ENCODE data around the gene TDRD12.

TDRD12 gene, protein sequence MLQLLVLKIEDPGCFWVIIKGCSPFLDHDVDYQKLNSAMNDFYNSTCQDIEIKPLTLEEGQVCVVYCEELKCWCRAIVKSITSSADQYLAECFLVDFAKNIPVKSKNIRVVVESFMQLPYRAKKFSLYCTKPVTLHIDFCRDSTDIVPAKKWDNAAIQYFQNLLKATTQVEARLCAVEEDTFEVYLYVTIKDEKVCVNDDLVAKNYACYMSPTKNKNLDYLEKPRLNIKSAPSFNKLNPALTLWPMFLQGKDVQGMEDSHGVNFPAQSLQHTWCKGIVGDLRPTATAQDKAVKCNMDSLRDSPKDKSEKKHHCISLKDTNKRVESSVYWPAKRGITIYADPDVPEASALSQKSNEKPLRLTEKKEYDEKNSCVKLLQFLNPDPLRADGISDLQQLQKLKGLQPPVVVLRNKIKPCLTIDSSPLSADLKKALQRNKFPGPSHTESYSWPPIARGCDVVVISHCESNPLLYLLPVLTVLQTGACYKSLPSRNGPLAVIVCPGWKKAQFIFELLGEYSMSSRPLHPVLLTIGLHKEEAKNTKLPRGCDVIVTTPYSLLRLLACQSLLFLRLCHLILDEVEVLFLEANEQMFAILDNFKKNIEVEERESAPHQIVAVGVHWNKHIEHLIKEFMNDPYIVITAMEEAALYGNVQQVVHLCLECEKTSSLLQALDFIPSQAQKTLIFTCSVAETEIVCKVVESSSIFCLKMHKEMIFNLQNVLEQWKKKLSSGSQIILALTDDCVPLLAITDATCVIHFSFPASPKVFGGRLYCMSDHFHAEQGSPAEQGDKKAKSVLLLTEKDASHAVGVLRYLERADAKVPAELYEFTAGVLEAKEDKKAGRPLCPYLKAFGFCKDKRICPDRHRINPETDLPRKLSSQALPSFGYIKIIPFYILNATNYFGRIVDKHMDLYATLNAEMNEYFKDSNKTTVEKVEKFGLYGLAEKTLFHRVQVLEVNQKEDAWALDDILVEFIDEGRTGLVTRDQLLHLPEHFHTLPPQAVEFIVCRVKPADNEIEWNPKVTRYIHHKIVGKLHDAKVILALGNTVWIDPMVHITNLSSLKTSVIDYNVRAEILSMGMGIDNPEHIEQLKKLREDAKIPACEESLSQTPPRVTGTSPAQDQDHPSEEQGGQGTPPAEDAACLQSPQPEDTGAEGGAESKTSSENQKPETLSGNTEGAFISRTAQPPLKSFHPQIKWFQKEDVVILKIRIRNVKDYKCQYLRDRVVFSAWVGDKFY (N-terminal part only)

DNA sequence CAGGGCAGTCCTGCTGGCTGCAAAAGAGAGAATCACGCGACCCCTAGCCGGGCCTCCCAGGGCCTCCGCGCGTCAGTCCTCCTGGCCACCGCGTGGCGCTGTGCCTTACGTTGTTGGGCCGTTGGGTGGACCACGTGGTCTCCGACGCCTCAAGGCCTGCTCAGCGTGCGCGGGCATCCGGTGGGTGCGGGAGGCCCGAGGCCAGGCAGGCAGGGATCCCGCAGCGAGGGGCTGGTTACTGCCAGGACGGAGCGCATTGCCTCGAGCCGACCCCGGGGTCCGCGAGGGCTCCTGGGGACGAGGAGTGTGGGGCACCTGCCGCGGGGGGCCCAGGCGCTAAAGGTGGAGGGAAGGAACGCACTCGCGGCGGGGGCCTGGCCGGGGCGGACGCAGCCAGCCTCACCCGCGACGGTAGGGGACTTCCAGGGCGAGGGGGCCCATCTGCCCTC is at the start of gene TDRD12:
TDRD12 (plus strand) TSS at position 157 of the 449 bp plus-strand sequence. CDS start 306 bp downstream, outside the sequence.
- no peak for DNase-seq

DNA sequence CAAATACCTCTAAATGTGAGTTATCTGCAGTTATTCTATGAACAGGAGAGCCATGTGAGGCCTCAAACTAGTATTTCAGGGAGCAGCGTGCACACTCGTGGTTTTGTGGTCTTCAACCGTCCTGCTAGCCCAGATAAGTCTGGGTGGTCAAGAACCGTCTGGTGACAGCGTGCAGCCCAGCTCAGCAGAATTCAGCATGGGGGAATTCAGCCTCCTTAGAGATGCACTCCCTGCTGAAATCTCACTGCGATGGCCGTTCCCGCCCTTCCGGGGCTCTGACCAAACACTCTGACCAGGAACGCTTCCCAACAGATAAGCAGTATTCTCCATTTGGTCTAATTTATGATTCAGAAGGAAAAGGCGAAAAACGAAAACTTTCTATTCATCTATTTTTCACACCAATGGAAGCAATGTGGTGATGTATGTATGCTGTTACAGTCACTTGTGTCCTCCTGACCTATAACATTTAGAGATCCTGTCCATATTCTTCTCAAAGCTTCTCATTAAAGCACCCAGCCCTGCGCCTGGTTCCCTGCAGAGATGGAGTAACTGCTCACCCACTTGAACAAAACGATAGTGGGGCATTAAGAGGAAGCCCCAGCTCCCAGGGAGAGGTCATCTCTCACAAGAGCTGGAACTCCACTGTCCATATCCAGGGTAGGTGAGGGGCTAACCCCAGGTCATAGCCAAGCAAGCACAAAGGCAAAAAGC is 47.5 kb upstream of the TDRD12 start:
- no peak for DNase-seq

DNA sequence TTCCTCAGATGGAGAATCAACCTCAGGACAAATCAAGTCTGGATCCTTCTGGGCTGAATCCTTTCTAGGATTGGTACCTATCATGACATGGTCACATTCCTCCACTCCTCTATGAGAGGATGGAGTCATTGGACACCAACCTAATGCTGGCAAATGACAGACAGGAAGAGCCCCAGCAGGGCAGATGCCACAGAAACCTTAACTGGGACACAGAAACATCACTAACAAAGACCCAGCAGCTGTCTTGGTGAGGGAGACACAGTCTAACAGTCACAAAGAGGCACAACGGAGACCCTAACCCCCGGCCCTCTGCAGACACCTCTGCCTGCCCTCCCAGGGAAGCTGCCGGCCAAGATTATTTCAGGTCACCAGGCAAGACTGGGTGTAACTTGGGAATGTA is 46.7 kb upstream of the TDRD12 start:
- DNase-seq: no peak

DNA sequence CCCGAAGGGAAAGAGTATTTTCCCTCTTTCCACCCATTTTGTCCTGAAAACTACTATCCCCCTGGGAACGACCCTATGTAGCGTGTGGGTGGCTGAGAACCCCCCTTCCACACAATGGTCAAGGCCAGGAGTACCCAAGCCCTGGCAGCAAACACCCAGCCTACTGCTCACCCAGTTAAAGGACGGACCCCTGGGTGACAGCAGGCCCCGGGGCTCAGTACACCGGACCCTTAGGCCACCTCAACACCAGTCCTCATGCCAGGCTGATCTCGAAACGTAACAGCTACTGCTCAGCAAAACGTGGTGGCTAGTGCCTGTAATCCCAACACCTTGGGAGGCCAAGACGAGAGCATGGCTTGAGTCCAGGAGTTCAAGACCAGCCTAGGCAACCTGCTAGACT is 46.0 kb upstream of the TDRD12 start:
- no peak for DNase-seq

DNA sequence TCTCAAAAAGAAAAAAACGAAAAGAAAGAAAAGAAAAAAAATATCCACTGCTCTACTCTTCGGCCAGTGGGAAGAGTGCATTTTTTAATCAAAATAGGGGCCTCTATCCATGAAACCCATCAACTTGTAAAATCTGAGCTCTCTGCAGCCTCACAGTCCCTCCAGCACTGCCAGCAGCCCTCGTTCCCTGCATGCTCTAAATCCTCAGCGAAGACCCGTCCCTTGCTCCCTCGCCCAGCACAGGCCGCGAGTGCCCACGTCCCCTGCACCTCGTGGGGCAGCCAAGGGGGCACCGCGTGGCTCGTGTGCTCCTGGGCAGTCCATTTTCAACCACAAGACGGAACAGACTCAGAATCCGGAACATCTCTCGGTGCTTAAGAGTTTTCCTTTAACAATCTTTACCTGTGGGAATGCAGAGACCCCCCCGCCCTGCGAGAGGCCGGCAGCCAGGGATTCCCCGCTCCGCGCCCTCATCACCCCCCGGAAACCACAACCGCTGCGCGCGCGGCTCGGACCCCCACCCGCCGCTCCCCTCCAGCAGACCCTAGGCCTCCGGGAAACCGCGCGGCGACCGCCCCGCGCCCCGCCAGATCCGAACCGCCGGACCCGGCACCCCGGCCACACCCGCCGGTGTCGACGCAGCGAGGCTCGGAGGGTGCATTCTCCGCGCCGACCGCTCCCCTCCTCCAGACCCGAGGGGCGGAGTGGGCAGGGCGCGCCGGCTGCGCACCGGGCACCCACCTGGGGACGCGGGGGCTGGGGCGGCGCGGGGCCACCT is 45.2 kb upstream of the TDRD12 start:
- no peak for DNase-seq

DNA sequence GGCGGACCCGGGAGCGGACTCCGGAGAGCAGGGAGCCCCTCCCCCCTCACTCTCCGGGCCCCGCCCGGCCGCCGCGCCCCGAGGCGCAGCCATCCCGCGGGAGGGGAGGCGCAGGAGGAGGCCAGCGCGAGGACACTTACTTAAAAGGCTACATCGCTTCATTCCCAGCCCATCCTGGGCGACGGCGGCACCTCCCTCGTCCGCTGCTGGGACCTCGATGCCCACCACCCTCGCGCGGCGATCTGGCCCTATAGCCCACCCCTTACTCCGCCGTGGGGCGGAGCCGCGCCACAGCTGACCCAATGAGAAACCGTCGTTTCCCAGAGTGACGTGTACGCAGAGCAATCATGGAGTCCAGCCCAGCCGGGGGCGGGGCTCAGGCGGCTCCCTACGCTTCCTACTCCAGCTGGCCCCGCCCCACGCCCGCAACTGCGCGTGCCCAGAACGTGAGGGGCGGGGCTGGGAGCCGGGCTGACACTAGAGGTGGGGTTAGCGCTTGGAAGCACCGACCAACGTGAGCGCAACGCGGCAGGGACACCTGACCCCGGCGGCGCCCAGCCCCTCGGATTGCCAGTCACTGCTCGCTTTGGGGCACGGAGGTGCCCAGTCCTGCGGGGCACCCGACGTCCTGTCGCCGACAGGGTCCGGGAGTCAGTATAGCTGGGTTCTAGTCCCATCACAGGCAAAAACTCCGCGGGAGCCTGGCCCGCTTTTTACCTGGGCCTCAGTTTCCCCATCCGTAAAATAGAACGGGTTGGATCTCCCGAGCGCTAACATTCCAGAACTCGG is 44.4 kb upstream of the TDRD12 start, which contains the start of gene ANKRD27:
ANKRD27 (minus strand) TSS at position 250 of the 789 bp plus-strand sequence. CDS start 16,165 bp downstream, outside the sequence.
- peak; percentile 97 for DNase-seq

DNA sequence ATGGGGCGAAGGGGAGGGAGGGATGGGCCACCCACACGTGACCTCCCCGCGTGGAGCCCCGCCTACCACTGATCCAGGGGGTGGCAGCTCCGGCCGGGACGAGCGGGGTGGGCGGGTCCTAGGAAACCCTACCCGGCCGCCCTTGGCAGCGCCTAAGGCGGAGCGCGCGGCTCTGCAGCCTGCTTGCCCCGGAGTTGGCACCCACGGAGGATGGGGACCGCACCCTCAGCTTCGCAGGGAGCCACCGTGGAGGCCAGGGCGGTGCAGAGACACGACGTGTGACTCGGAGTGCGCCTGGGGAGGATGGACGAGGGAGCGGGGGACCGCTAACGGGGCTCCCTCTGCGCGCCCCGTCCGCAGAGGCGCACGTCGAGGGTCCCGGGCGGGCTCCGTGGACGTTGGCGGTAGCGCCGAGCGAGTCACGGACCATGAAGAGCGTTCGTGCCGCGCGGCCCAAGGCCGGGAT is 43.8 kb upstream of the TDRD12 start, which contains the start of gene RGS9BP:
RGS9BP (plus strand) TSS at position 129 of the 466 bp plus-strand sequence. CDS start 416 bp downstream, outside the sequence.
- DNase-seq: peak; percentile 65

DNA sequence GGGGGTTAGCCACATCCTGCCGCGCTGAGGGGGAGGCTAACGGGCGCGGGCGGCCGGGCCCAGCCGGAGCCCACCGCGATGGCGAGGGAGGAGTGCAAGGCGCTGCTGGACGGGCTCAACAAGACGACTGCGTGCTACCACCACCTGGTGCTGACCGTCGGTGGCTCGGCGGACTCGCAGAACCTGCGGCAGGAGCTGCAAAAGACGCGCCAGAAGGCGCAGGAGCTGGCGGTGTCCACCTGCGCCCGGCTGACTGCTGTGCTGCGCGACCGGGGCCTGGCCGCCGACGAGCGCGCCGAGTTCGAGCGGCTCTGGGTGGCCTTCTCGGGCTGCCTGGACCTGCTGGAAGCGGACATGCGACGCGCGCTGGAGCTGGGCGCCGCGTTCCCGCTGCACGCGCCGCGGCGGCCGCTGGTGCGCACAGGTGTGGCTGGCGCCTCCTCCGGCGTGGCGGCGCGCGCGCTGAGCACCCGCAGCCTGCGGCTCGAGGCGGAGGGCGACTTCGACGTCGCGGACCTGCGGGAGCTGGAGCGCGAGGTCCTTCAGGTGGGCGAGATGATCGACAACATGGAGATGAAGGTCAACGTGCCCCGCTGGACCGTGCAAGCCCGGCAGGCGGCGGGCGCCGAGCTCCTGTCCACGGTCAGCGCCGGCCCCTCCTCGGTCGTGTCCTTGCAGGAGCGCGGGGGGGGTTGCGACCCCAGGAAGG is 43.2 kb upstream of the TDRD12 start:
- DNase-seq: no peak

DNA sequence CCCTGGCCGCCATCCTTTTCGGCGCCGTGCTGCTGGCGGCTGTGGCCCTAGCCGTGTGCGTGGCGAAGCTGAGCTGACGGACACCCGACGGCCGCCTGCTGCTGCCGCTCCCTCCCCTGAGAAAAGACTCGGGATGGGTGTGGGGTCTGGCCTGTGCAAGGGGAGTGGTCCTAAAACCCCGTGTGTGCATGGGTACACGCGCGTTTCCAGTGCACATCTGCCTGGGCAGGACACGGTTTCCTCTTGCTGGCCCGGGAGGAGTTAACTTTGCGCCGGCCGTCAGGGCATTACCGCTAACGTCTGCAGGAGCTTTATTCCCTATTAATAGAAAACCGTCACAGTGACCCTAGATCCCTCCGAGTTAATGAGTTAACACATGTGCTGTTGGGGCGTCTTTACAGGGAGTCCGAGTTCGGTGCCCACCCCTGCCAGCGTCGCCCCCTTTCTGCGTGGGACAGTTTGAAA is 42.6 kb upstream of the TDRD12 start:
- no peak for DNase-seq

DNA sequence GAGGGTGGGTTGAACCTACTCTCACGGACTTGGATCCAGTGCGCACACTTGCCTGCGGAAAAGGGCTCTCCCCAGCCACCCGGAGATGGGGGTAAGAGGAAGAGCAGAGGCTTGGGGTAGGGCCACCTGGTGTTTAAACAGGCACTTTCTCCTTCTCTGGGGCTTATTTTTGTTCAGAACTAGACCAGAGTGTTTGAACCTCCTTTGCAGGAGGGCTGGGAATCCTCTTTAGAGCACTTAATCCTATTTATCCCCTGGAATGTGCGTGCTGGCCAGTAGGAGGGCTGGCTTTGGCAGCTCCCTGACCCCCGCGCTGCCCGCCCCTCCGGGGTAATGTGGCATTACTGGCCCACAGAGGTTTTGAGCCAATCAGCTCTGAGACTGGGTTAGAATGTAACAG is 41.9 kb upstream of the TDRD12 start:
- DNase-seq: no peak

DNA sequence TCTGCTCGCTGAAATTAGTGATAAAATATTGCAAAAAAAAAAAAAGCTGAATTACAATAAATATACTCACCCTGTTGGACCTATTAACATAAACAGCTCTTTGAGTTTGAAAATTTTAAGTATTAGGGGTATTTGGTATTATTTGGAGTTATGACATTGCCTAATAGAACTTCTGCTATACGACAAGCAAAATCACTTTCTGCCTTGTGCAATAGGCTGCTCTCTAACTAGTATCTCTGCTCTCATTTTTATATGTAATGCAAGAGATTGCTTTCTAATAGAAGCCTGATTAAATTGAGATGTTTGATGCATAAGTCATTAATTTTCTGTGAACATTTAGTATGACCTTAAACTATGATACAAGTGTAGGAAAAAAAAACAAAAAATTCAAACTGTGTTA is 38.6 kb upstream of the TDRD12 start:
- no peak for DNase-seq

DNA sequence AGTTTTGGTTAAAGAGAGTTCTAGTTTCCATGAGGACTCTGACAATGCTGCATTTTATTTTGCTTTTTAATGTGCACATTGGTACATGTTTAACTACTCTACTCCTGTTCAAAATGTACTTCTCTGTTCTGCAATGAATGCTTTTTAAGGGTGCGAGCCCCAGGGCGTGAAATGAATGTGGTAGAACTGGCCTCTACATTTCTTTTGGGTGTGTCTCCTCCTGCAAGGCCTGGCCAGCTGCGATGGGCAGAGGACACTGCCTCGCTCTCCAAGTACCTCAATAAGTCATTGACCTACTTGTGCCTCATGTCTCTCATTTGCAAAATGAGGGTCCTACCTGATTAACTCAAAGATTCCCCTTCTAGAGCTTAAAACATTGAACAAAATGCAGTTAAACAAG is 37.2 kb upstream of the TDRD12 start:
- DNase-seq: no peak

DNA sequence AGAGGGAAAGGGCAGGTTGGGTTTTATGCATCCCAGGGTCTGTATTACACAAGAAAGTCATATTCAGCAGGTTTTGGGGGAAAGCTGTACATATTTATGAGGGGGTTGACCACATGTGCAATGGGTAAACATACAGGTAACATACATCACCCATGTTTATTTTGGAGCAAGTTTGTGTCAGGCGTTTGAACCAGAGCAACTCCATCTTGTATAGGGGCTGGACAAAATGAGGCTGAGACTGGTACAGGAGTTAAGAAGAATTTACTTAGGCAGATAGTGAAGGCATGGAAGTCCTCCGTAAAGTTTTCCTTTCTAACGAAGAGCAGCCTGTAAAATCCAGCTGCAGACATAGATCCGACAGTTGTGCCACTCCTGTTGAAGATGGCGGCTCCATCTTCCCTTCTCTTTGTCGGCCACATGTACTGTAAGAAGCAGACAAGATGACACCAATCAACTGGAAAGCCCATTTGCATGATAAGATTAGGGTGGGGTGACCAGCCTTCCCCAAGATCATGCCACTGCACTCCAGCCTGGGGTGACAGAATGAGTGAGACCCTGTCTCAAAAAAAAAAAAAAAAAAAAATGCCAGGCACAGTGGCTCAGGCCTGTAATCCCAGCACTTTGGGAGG is 32.6 kb upstream of the TDRD12 start:
- DNase-seq: no peak

DNA sequence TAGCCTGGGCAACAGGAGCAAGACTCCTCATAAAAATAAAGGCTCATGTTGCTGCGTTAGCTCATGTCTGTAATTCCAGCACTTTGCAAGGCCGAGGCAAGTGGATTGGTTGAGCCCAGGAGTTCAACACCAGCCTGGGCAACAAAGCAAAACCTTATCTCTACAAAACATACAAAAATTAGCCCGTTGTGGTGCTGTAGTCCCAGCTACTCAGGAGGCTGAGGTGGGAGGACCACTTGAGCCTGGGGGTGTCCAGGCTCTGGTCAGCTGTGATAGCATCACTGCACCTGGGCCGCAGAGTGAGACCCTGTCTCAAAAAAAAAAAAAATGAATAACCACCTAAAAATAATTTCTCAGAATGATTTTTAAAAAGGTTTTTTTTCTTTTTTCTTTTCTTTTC is 31.9 kb upstream of the TDRD12 start:
- DNase-seq: no peak

DNA sequence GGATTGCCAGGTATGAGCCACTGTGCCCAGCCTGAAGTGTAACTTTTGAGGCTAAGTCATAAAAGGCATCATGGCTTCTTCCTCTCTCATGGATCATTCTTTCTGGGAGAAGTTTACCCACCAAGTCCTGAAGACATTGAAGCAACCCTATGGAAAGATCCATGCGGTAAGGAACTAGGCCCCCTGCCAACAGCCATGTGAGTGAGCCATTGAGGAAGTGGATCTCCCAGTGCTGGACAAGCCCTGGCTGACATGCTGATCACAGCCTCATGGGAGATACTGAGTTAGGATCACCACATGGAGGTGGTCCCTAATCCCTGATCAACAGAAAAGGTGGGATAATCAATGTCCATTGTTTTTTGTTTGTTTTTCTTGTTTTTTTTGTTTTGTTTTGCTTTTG is 31.3 kb upstream of the TDRD12 start:
- no peak for DNase-seq

DNA sequence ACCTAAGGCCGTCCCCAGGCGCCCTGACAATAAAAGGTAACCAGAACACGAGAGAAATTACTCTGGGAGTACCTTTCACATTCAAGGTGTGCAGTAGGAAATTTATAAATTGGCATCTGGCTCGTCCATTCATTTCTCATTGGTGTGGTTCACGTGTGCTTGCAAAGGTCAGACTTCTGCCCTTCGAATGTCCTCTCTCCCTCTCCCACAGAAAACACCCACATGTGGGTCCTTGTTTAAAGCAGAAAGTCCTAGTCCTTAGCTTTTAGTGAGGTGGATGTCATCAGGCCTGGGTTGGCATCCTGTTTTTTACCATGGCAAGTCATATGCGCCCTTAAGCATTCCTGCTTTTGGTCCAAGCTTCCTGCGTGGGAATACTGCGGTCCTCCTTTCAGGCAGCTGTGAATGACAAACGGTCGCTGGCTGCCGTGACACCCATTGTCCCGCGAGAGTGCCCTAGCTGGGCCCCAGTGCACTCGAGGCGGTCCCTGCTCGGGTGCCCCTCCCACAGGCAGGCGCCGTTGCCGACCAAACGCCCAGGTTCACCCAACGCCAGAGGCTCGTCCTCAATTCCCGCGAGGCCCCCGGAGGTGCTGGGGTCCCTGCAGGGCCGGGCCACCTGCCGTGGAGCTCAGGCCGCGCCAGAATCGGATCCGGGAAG is 28.1 kb upstream of the TDRD12 start, which contains the start of gene NUDT19:
NUDT19 (plus strand) TSS at position 531 of the 661 bp plus-strand sequence. CDS start 140 bp downstream, outside the sequence.
- peak; percentile 87 for DNase-seq

DNA sequence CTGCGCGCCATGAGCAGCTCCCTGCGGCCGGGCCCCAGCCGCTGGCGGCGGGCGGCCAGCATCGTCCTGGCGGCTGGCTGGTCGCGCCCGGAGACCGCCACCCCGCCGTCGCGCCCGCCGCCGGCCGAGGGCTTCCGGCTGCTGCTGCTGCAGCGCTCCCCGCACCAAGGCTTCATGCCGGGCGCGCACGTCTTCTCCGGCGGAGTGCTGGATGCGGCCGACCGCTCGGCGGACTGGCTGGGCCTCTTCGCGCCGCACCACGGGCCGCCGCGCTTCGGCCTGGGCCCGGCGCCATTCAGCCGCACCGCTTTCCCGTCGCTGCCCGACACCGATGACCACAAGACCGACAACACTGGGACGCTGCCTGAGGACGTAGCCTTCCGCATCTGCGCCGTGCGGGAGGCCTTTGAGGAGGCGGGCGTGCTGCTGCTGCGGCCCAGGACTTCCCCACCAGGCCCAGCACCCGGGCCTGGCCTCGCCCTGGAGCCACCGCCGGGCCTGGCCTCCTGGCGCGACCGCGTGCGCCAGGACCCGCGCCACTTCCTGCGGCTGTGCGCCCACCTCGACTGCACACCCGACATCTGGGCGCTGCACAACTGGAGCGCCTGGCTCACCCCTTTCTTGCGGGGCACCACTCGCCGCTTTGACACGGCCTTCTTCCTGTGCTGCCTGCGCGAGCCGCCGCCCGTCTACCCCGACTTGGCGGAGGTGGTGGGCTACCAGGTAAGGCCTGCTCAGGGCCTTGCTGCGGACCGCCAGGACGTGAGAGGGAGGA is 27.4 kb upstream of the TDRD12 start:
- peak; percentile 66 for DNase-seq

DNA sequence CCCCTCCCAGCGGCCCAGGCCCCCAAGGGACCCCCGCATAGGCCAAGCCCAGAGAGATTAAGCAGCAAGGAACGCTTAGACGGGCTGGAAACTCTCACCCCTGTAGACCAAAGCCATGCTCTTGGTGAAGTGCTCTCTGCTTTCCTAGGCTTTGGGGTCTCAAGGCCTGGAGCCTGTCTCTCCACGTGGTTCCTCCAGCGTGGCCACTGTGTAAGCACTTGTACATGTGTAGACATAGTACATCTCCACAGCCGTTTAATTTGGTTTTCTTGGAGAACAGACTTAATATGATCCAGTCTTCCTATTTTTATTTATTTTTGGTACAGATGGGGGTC is 26.9 kb upstream of the TDRD12 start:
- DNase-seq: no peak
